ENCODE data around the gene VWA1. TPM values are rescaled to one million over a fixed set of nuclear protein-coding genes. Genes with fewer than 3 reads are reported as not detected.
"Not testable (repeated sequence)": the region's sequence is repeated elsewhere in the genome, so short reads cannot be mapped to it uniquely, and the experiment has no call there.

The VWA1 gene
- polyA plus RNA-seq, 4 donors, result 20.7 to 79.4 (median 48.5) TPM

- DNase-seq (ENCODE audit: low read depth in 4 of 4, low spot score in 3 of 4), result no peak
These were observed 2.3 kb upstream of the VWA1 start for GRCh38 chr1:1432951-1433803.

- DNase-seq (ENCODE audit: low read depth in 4 of 4, low spot score in 3 of 4), result no peak
These were observed 1.7 kb upstream of the VWA1 start for GRCh38 chr1:1433804-1434130.

- DNase-seq (ENCODE audit: low read depth in 4 of 4, low spot score in 3 of 4), result no peak
These were observed 1.2 kb upstream of the VWA1 start for GRCh38 chr1:1434131-1434823.

GRCh38 chr1:1434824-1435105, 725 bp upstream of the VWA1 start:
- DNase-seq (ENCODE audit: low read depth in 4 of 4, low spot score in 3 of 4), result no peak

- no peak for DNase-seq (ENCODE audit: low read depth in 4 of 4, low spot score in 3 of 4)
These were observed 580 bp downstream of the VWA1 start for GRCh38 chr1:1435911-1436629.

- no peak for DNase-seq (ENCODE audit: low read depth in 4 of 4, low spot score in 3 of 4)
These were observed 1.1 kb downstream of the VWA1 start for GRCh38 chr1:1436630-1437032.

- no peak for DNase-seq (ENCODE audit: low read depth in 4 of 4, low spot score in 3 of 4)
These were observed 1.8 kb downstream of the VWA1 start for GRCh38 chr1:1437033-1437903.

GRCh38 chr1:1437904-1438376, 2.5 kb downstream of the VWA1 start:
- no peak for DNase-seq (ENCODE audit: low read depth in 4 of 4, low spot score in 3 of 4)

GRCh38 chr1:1438531-1439381, 3.3 kb downstream of the VWA1 start:
- no peak for DNase-seq (ENCODE audit: low read depth in 4 of 4, low spot score in 3 of 4)

- DNase-seq (ENCODE audit: low read depth in 4 of 4, low spot score in 3 of 4), result no peak
These were observed 4.2 kb downstream of the VWA1 start for GRCh38 chr1:1439546-1440261.

GRCh38 chr1:1440262-1441001, 4.9 kb downstream of the VWA1 start:
- DNase-seq (ENCODE audit: low read depth in 4 of 4, low spot score in 3 of 4), result no peak

- DNase-seq (ENCODE audit: low read depth in 4 of 4, low spot score in 3 of 4), result no peak
These were observed 5.8 kb downstream of the VWA1 start for GRCh38 chr1:1441002-1441888.

GRCh38 chr1:1442069-1442770, 6.7 kb downstream of the VWA1 start:
- no peak for DNase-seq (ENCODE audit: low read depth in 4 of 4, low spot score in 3 of 4)

- not testable (repeated sequence) for DNase-seq (ENCODE audit: low read depth in 4 of 4, low spot score in 3 of 4)
These were observed 11.1 kb downstream of the VWA1 start for GRCh38 chr1:1446631-1447030.

- DNase-seq (ENCODE audit: low read depth in 4 of 4, low spot score in 3 of 4), result no peak
These were observed 13.7 kb downstream of the VWA1 start, which contains the start of gene ATAD3C for GRCh38 chr1:1449099-1449739. Gene ATAD3C (plus strand): TSS chr1:1449689. CDS start chr1:1450684, 995 bp downstream.

- DNase-seq (ENCODE audit: low read depth in 4 of 4, low spot score in 3 of 4), result not testable (repeated sequence)
These were observed 15.1 kb downstream of the VWA1 start for GRCh38 chr1:1450616-1451015.

Data from left renal pelvis (tissue), 4 donors.